GM21737 (cell line): ENCODE measurements around the gene NR6A1.

Experiments used
- ATAC-seq: cut with Tn5 transposase; IDR thresholded peaks from one replicate; pipeline ENCODE4 v1.9.1; 2021; ENCODE audit warnings: mild to moderate bottlenecking, moderate library complexity; ENCODE audit not compliant: unreplicated experiment

Gene NR6A1

GRCh38 chr9:124541824-124542223 lies 229.3 kb downstream of the NR6A1 start:
- no peak for ATAC-seq

- ATAC-seq: no peak
Measured at GRCh38 chr9:124537926-124538325, 233.2 kb downstream of the NR6A1 start.

- ATAC-seq: no peak
Measured at GRCh38 chr9:124535846-124536245, 235.3 kb downstream of the NR6A1 start.

- no peak for ATAC-seq
Measured at GRCh38 chr9:124532897-124533296, 238.2 kb downstream of the NR6A1 start.

GRCh38 chr9:124531115-124531514 lies 240.0 kb downstream of the NR6A1 start:
- no peak for ATAC-seq

- ATAC-seq: no peak
Measured at GRCh38 chr9:124530246-124530645, 240.9 kb downstream of the NR6A1 start.

- ATAC-seq: no peak
Measured at GRCh38 chr9:124527781-124528180, 243.3 kb downstream of the NR6A1 start.

- ATAC-seq: no peak
Measured at GRCh38 chr9:124526174-124526573, 244.9 kb downstream of the NR6A1 start.

- ATAC-seq: no peak
Measured at GRCh38 chr9:124522121-124523098, 248.7 kb downstream of the NR6A1 start.

- ATAC-seq: no peak
Measured at GRCh38 chr9:124521142-124521541, 250.0 kb downstream of the NR6A1 start.

- no peak for ATAC-seq
Measured at GRCh38 chr9:124520206-124520596, 250.9 kb downstream of the NR6A1 start.

- ATAC-seq: no peak
Measured at GRCh38 chr9:124518116-124518515, 253.0 kb downstream of the NR6A1 start.

- no peak for ATAC-seq
Measured at GRCh38 chr9:124517600-124517999, 253.5 kb downstream of the NR6A1 start.

GRCh38 chr9:124514874-124515273 lies 256.2 kb downstream of the NR6A1 start:
- ATAC-seq: no peak

GRCh38 chr9:124514125-124514524 lies 257.0 kb downstream of the NR6A1 start:
- no peak for ATAC-seq

- ATAC-seq: no peak
Measured at GRCh38 chr9:124513376-124513994, 257.6 kb downstream of the NR6A1 start.

- no peak for ATAC-seq
Measured at GRCh38 chr9:124512806-124513204, 258.3 kb downstream of the NR6A1 start.

- no peak for ATAC-seq
Measured at GRCh38 chr9:124511891-124512805, 259.0 kb downstream of the NR6A1 start.

GRCh38 chr9:124511426-124511840 lies 259.7 kb downstream of the NR6A1 start:
- ATAC-seq: no peak

GRCh38 chr9:124510650-124511425 lies 260.3 kb downstream of the NR6A1 start:
- no peak for ATAC-seq
